Dendritic cell treated with granulocyte-macrophage colony-stimulating factor and Interleukin-4, amounts not matched to agents 40 ng/mL and 50 ng/mL, for 4 days (primary cell): Measurements from ENCODE around the gene PCBP3.
"Not testable (repeated sequence)": the region's sequence is repeated elsewhere in the genome, so short reads cannot be mapped to it uniquely, and the experiment has no call there.

Source experiments
- H3K27ac Mint-ChIP-seq: one replicate; pipeline ENCODE4 v1.8.0; 2022; ENCODE audit warnings: mild to moderate bottlenecking, mixed read lengths
- H3K27me3 Mint-ChIP-seq: one replicate; pipeline ENCODE4 v1.8.0; 2022; ENCODE audit warnings: mild to moderate bottlenecking, mixed read lengths
- H3K36me3 Mint-ChIP-seq: one replicate; pipeline ENCODE4 v1.8.0; 2022; ENCODE audit warnings: low read depth, mixed read lengths
- H3K4me1 Mint-ChIP-seq: one replicate; pipeline ENCODE4 v1.8.0; 2022; ENCODE audit warnings: low read depth, mixed read lengths
- H3K4me3 Mint-ChIP-seq: one replicate; pipeline ENCODE4 v1.8.0; 2022; ENCODE audit warnings: mild to moderate bottlenecking, moderate library complexity, mixed read lengths
- H3K9me3 Mint-ChIP-seq: one replicate; pipeline ENCODE4 v1.8.0; 2022; ENCODE audit warnings: mixed read lengths
- intact Hi-C: fragments of 100-400 bp; cut with micrococcal nuclease; formaldehyde crosslinking; loops from one replicate; pipeline ENCODE4 v1.15.0; 2022

The PCBP3 gene

GRCh38 chr21:45643021-45643980, at the start of gene PCBP3:
TSS of gene PCBP3 (plus strand) at chr21:45643725. CDS start at chr21:45850086, 206,361 bp downstream.
- no peak within 1 kb of the TSS for H3K27ac Mint-ChIP-seq
- peak within 1 kb of the TSS; percentile 71 for H3K4me3 Mint-ChIP-seq
- H3K27me3 Mint-ChIP-seq = peaks cover 26% of the 10 kb centered on the region
- peaks cover 24% of the 10 kb centered on the region for H3K4me1 Mint-ChIP-seq
- intact Hi-C loops = loop anchor here (5.0 to 10.0 kb wide), 2 partner anchors 51 to 88 kb away; no protein-coding TSS in a partner anchor
- H3K36me3 Mint-ChIP-seq = no peaks in the 10 kb centered on the region
- H3K9me3 Mint-ChIP-seq = no peaks in the 10 kb centered on the region

- no peaks in the 10 kb centered on the region for H3K36me3 Mint-ChIP-seq
- intact Hi-C loops = loop anchor here (5.0 kb wide), 2 partner anchors 47 to 118 kb away; partner anchors contain the start of gene PCBP3
Observed at GRCh38 chr21:45594721-45595489, 48.6 kb upstream of the PCBP3 start.

DNA sequence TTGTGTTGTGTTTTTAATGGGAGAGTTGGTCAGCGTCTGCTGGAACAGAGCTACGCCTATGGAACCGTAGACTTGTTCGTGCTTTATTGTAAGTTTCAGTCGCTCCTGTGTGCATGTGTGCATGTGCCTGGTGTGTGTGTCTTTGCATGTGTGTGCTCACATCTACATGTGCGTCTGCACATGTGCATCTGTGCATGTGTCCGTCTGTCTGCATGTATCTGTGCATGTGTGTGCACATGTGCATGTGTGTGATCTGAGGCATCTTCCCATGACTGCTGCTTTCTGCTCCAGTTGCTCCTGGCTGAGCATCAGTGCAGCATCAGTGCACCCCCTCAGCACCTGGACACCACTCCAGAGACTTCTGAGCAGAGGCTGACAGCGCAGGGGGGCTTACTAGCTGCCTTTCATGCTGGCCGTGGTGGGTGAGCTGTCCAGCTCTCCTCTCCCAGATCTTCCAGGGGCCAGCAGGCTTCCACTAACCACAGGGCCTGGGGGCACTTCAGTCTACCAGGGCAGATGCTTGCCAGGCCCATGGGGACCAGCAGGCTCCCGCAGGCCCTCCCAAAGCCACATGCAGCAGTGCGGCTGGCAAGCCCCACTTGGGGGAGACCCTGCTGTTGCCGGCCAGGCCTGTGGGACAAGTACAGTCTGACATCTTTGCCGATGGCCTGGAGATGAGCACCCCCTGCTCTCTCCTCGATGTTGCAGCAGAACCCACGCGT, 47.8 kb upstream of the PCBP3 start:
- peaks cover 9% of the 10 kb centered on the region for H3K4me1 Mint-ChIP-seq
- no peaks in the 10 kb centered on the region for H3K36me3 Mint-ChIP-seq
- intact Hi-C loops = loop anchor here (1.0 kb wide), 1 partner anchor 39 kb away; no protein-coding TSS in a partner anchor
- H3K27ac Mint-ChIP-seq = no peak overlapping the region
- H3K4me3 Mint-ChIP-seq = no peak overlapping the region
- H3K9me3 Mint-ChIP-seq = peaks cover 8% of the 10 kb centered on the region
- H3K27me3 Mint-ChIP-seq = peaks cover 16% of the 10 kb centered on the region

More at GRCh38 chr21:45594721-45595489, 48.6 kb upstream of the PCBP3 start:
- Mint-ChIP-seq H3K4me3 (no peak overlapping the region), H3K27ac (no peak overlapping the region), H3K27me3 (peaks cover 15% of the 10 kb centered on the region), H3K9me3 (peaks cover under 1% of the 10 kb centered on the region), H3K4me1 (peaks cover 11% of the 10 kb centered on the region)

DNA sequence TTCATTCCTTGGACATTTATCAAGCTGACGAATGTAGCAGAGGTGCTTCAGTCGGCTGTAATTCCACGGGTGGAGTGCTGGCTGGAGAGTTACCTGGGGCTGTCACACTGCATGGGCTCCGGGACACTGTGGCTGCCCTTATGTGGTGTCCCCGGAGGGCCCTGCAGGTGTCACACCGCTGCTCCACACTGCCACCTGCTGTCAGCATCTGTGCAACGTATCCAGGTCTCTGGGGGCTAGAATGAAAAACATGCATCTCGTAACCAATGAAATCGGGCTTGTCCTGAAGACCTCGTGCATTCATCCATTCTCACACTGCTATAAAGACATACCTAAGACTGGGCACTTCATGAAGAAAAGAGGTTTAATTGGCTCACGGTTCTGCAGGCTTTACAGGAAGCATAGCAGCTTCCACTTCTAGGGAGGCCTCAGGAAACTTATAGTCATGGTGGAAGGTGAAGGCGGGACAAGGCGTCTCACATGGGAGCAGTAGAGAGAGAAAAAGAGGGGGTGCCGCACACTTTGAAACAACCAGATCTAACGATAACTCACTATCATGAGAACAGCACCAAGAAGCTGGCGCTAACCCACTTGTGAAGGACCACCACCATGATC, 46.7 kb upstream of the PCBP3 start:
- peaks cover 8% of the 10 kb centered on the region for H3K9me3 Mint-ChIP-seq
- no peaks in the 10 kb centered on the region for H3K36me3 Mint-ChIP-seq
- intact Hi-C loops = loop anchor here (1.0 kb wide), 1 partner anchor 41 kb away; no protein-coding TSS in a partner anchor
- H3K4me1 Mint-ChIP-seq = peaks cover 9% of the 10 kb centered on the region
- H3K27me3 Mint-ChIP-seq = peaks cover 16% of the 10 kb centered on the region
- no peak overlapping the region for H3K4me3 Mint-ChIP-seq
- no peak overlapping the region for H3K27ac Mint-ChIP-seq

- Mint-ChIP-seq H3K36me3 (no peaks in the 10 kb centered on the region), H3K27me3 (peaks cover 19% of the 10 kb centered on the region), H3K9me3 (peaks cover 14% of the 10 kb centered on the region), H3K4me1 (peaks cover 9% of the 10 kb centered on the region), H3K4me3 (no peak overlapping the region), H3K27ac (no peak overlapping the region)
- intact Hi-C loops = no loop called here
Observed at GRCh38 chr21:45598109-45598508, 45.4 kb upstream of the PCBP3 start.

GRCh38 chr21:45598666-45599065, 44.9 kb upstream of the PCBP3 start:
- intact Hi-C loops = no loop called here
- Mint-ChIP-seq H3K4me1 (peaks cover 6% of the 10 kb centered on the region), H3K4me3 (no peak overlapping the region), H3K36me3 (no peaks in the 10 kb centered on the region), H3K27ac (no peak overlapping the region), H3K9me3 (peaks cover 20% of the 10 kb centered on the region), H3K27me3 (peaks cover 18% of the 10 kb centered on the region)

DNA sequence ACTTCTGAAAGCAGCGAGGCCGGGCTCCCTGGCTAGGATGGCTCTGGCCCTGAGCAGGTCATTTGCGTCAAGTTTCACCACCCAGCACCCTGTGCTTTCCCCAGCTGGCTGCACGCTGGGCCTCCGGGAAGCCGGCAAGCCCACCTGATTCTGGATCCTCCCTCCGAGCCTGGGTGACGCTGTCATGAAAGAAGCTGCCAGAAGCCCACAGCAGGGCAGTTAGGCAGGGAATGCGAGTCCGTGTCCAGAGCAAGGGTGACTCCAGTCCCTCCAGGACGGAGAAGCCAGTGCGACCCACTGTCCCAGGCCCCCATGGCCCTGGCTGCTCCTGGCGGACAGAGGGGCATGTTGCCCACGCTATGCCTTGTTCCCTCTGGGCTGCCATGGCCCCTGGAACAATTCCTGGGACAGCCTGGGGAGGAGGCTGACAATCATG, 44.4 kb upstream of the PCBP3 start:
- Mint-ChIP-seq H3K4me3 (no peak overlapping the region), H3K9me3 (peaks cover 25% of the 10 kb centered on the region), H3K27ac (no peak overlapping the region), H3K36me3 (no peaks in the 10 kb centered on the region), H3K4me1 (peaks cover 1% of the 10 kb centered on the region), H3K27me3 (peaks cover 16% of the 10 kb centered on the region)
- intact Hi-C loops = no loop called here

DNA sequence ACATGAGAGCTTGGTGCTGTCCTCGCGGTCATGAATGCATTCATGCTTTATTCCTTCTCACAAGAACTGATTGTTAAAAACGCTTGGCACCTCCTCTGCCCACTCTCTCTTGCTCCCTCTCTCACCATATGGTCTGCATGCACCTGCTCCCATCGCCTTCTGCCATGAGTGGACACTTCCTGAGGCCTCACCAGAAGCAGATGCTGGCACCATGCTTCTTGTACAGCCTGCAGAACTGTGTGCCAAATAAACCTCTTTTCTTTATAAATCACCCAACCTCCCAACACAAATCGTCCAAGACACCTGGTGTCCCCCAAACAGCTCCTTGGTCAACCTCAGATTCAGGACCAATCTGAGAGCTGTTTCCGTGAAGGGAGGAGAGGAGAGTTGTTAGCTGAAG, 43.3 kb upstream of the PCBP3 start:
- Mint-ChIP-seq H3K36me3 (no peaks in the 10 kb centered on the region), H3K9me3 (peaks cover 30% of the 10 kb centered on the region), H3K4me1 (no peaks in the 10 kb centered on the region), H3K4me3 (no peak overlapping the region), H3K27ac (no peak overlapping the region), H3K27me3 (peaks cover 13% of the 10 kb centered on the region)
- intact Hi-C loops = no loop called here

- H3K4me1 Mint-ChIP-seq = no peaks in the 10 kb centered on the region
- H3K27ac Mint-ChIP-seq = no peak overlapping the region
- H3K36me3 Mint-ChIP-seq = no peaks in the 10 kb centered on the region
- no peak overlapping the region for H3K4me3 Mint-ChIP-seq
- H3K9me3 Mint-ChIP-seq = peaks cover 30% of the 10 kb centered on the region
- peaks cover 11% of the 10 kb centered on the region for H3K27me3 Mint-ChIP-seq
- intact Hi-C loops = no loop called here
Observed at GRCh38 chr21:45601551-45601950, 42.0 kb upstream of the PCBP3 start.

DNA sequence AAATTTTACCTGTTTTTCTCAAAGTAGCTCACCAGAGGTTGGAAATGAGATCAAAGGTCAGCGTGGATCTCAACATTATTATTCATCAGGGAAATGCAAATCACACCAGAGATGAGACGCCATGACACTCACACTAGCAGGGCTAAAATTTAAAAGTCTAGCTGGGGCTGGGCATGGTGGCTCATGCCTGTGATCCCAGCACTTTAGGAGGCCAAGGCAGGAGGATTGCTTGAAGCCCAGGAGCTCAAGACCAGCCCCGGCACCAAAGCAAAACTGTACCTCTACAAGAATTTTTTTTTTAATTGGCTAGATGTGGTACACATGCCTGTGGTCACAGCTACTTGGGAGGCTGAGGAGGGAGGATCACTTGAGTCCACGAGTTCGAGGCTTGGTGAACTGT, 41.4 kb upstream of the PCBP3 start:
- peaks cover 11% of the 10 kb centered on the region for H3K27me3 Mint-ChIP-seq
- intact Hi-C loops = no loop called here
- H3K4me3 Mint-ChIP-seq = no peak overlapping the region
- no peak overlapping the region for H3K27ac Mint-ChIP-seq
- no peaks in the 10 kb centered on the region for H3K36me3 Mint-ChIP-seq
- peaks cover 30% of the 10 kb centered on the region for H3K9me3 Mint-ChIP-seq
- H3K4me1 Mint-ChIP-seq = no peaks in the 10 kb centered on the region

- Mint-ChIP-seq H3K4me3 (no peak overlapping the region), H3K27me3 (peaks cover 13% of the 10 kb centered on the region), H3K9me3 (peaks cover 30% of the 10 kb centered on the region), H3K36me3 (no peaks in the 10 kb centered on the region), H3K4me1 (no peaks in the 10 kb centered on the region), H3K27ac (no peak overlapping the region)
- intact Hi-C loops = no loop called here
Observed at GRCh38 chr21:45603481-45603880, 40.0 kb upstream of the PCBP3 start.

DNA sequence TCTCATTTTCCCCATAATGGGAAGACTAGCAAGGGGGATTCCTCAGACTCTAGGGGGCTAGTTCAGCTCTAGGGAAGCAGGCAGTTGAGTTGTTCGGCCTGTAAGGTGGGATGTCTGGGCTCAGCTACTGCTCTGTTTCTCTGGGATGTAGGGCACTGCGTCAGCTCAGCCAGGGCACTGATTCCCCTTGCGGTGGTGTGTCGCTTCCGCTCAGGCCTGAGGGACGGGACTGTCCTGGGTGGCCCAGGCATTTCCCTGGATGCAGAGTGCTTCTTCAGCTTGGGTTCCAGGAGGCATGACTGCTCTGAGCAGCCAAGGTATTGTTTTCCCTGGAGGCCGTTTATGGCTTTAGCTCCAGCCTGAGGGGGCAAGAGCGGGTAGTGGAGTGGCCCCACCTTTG, 38.8 kb upstream of the PCBP3 start:
- H3K4me1 Mint-ChIP-seq, H3K27ac Mint-ChIP-seq, H3K36me3 Mint-ChIP-seq, intact Hi-C loops, H3K4me3 Mint-ChIP-seq: not testable (repeated sequence)
- Mint-ChIP-seq H3K27me3 (peaks cover 13% of the 10 kb centered on the region), H3K9me3 (peaks cover 30% of the 10 kb centered on the region)
